Fibroblast of pulmonary artery (primary cell): ENCODE measurements around the gene PTCH2.

Experiments used
- DNase-seq: peaks from one replicate; pipeline ENCODE4 v3.0.0-alpha.2; 2010; ENCODE audit warnings: low read depth
- H3K4me3 ChIP-seq: replicated peaks from 2 replicates; pipeline ENCODE4 v1.5.1; 2011; ENCODE audit warnings: low read depth, mild to moderate bottlenecking, control low read depth, low read length, moderate library complexity
- TF ChIP-seq, protein P1 (sequence below): IDR thresholded peaks from 2 replicates; pipeline ENCODE4 v1.5.1; 2011; ENCODE audit warnings: mild to moderate bottlenecking, control low read depth, low read length, inconsistent platforms; ENCODE audit errors: missing control alignments

The PTCH2 gene

GRCh38 chr1:44775078-44775929 lies 67.7 kb downstream of the PTCH2 start, which contains the start of gene RPS8:
RPS8 (plus strand) TSS chr1:44775540; CDS start chr1:44775597, 57 bp downstream.
- DNase-seq: peak; percentile 94
- H3K4me3 ChIP-seq: peak within 1 kb of the TSS; percentile 95
- TF ChIP-seq, protein P1, sequence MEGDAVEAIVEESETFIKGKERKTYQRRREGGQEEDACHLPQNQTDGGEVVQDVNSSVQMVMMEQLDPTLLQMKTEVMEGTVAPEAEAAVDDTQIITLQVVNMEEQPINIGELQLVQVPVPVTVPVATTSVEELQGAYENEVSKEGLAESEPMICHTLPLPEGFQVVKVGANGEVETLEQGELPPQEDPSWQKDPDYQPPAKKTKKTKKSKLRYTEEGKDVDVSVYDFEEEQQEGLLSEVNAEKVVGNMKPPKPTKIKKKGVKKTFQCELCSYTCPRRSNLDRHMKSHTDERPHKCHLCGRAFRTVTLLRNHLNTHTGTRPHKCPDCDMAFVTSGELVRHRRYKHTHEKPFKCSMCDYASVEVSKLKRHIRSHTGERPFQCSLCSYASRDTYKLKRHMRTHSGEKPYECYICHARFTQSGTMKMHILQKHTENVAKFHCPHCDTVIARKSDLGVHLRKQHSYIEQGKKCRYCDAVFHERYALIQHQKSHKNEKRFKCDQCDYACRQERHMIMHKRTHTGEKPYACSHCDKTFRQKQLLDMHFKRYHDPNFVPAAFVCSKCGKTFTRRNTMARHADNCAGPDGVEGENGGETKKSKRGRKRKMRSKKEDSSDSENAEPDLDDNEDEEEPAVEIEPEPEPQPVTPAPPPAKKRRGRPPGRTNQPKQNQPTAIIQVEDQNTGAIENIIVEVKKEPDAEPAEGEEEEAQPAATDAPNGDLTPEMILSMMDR: no peak
